Hippocampal formation (tissue), 2 donors: ENCODE measurements around the gene KCNIP4.

Experiments used
- DNase-seq, 2 donors: peaks; one replicate each; lab custom pipeline; 2025; lab: John Stamatoyannopoulos, UW

The KCNIP4 gene

DNA sequence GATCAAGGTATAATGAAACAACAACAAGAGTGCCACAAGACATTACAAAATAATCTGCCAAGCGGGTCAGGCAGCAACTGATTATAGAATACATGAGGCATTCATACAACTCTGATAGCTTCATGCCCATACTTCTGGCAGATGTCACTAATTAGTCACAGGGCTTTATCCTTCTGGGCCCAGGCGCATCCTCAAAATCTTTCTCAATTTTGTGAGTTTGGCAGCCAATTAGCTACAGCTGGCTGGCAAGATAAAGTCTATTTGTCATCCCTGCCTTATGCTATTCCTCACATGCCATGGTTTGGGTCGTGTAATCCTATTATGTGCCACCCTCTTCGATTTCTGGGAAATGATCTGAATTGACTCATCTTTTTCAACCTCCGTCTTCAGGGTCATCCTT lies 994.0 kb downstream of the KCNIP4 start:
- DNase-seq = peak in 1 of 2 donors; percentile 5

- no peak for DNase-seq
Measured at GRCh38 chr4:20944961-20945360, 1003.6 kb downstream of the KCNIP4 start.

GRCh38 chr4:20944451-20944850 lies 1004.1 kb downstream of the KCNIP4 start:
- DNase-seq = no peak

- no peak for DNase-seq
Measured at GRCh38 chr4:20938204-20938603, 1010.4 kb downstream of the KCNIP4 start.

- no peak for DNase-seq
Measured at GRCh38 chr4:20926529-20926928, 1022.0 kb downstream of the KCNIP4 start.

- DNase-seq = no peak
Measured at GRCh38 chr4:20925176-20925575, 1023.4 kb downstream of the KCNIP4 start.

DNA sequence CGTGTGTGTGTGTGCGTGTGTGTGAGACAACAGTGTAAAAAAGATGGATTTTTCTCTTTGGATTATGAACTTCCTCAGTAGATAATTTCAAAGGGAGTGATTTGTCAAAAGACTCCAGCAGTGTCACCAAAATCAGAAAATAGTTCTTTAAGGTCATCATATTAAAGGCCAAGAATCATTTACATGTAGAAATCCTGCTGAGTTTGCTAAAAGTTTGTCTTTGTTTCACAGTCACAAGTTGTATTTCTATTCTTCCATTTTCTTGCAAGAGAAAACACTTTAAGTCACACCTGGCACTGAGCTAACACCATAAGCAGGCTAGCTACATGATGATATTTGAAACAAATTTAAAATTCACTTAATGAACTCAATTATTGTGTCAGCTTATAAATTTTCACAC lies 1025.6 kb downstream of the KCNIP4 start:
- DNase-seq = no peak

- no peak for DNase-seq
Measured at GRCh38 chr4:20916106-20916505, 1032.5 kb downstream of the KCNIP4 start.

DNA sequence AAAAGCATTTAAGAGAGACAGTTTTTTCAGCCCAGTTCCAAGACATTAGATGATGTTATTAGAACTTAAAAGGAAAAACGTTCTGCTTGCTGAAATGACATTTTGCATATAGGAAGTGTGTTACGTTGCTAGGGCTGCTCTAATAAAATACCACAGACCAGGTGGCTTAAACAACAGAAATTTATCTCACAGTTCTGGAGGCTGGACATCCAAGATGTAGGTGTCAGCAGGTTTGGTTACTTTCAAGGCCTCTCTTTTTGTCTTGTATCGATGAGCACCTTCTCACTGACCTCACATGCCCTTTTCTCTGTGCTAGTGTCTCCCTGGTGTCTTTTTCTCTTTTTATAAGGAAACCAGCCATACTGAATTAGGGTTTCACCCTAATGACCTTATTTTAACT lies 1043.6 kb downstream of the KCNIP4 start:
- no peak for DNase-seq

DNA sequence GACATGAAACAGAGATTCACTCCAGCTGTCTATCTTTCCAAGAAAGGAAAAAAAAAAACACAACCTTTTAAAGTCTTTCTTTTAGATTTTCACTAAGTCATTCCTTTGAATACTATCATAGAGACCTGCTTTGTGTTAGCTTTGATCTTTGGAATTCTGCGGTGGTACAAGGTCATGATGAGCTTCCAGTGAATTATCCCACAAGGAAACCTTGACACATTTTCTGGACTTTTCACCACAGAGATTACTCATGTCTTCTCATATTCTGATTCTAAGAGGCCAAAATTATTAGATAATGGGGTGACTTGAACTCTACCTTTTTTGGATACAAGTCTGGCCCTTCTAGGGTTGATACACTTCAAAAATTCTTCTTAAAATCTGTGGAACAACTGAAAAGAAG lies 1046.7 kb downstream of the KCNIP4 start:
- DNase-seq = no peak

DNA sequence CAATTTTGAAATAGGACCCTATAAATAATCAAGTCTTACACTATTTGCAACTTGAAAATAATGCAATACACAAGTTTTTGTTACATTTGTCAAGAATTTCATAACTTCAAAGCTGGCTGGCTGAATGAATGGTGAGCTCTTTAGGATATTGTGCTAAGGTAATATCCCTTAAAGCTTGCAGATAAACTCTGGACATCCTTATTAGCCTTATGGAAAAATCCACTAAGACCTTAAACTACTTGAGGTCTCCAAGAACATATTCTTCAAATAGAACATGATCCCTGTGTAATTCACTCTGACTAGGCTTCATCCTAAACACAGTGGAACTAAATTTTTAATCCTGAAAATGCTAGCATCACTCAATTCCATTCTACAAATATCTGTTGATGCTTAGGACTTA lies 1049.0 kb downstream of the KCNIP4 start:
- DNase-seq = no peak

GRCh38 chr4:20895988-20896387 lies 1052.6 kb downstream of the KCNIP4 start:
- no peak for DNase-seq

- DNase-seq = no peak
Measured at GRCh38 chr4:20895208-20895607, 1053.4 kb downstream of the KCNIP4 start.

DNA sequence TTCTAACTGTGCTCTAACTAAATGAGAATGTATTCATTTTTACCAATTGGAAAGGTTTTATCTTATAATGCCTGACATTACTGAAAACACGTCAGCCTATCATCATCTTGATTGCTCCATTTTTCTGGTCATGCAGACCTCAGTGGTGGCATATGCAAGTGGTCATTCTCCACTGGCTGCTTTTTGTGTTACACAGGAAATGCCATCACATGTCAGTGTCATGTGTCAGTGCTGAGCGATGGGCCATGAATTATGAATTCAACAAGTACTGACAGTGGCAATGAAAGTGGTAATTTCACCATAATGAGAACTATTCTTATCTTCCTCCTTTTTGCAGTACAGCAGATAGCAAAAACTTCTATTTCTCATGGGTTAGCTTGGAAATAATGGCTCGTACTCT lies 1057.8 kb downstream of the KCNIP4 start:
- DNase-seq = no peak

DNA sequence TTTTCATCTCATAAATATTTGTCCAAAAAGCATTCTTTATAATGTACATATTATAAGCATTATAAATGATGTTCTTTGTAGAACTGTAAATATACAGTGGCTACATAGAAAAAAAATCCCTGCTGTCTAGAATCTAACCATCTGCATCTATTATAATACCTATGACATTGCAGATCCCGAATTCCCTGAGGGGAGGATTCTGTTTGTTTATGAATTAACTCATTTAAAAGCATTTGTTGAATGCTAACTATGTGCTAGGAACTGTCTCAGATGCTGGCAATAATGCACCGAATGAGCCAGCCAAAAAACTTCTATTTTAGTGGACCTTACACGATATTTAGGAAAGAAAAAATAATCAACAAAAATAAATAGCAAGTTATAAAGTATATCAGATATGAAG lies 1058.7 kb downstream of the KCNIP4 start:
- no peak for DNase-seq

DNA sequence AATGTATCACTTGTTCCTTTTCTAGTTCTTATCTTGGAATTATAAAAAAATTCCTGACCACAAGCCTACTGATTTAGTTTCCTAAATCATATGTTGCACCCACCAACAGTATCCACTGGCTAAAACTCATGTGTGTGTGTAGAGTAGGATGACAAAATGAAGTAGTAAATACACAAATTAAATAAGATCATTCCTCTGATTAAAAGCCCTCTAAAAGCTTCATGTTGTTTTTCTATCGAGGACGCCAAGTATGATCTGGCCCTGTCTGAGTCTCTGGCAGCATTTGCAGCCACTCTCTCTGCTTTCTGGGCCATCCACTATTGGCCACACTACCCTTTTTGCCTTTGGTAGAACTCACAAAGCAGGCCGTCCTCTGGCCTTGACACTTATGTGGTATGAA lies 1064.9 kb downstream of the KCNIP4 start:
- DNase-seq = no peak

- no peak for DNase-seq
Measured at GRCh38 chr4:20883231-20883630, 1065.3 kb downstream of the KCNIP4 start.

DNA sequence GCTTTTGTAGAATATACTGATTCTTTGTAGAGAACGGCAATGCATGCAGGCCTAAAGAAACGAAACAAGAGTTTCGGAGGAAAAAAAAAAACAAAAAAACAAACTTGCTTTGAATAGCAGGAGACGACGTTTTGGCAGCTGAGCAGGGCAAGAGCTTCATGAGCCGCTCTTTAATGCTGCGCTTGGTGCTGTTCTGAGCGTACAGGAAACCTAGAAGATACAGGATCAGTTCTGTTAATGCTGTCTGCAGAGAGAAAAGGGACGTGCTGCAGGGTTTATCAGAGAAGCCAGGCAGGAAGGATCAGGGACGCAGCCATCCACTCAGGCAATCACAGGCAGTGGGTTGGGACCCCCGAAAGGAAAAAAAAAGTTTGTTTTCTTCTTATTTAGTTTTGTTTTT lies 1066.1 kb downstream of the KCNIP4 start:
- DNase-seq = no peak

- no peak for DNase-seq
Measured at GRCh38 chr4:20881658-20882057, 1066.9 kb downstream of the KCNIP4 start.

DNA sequence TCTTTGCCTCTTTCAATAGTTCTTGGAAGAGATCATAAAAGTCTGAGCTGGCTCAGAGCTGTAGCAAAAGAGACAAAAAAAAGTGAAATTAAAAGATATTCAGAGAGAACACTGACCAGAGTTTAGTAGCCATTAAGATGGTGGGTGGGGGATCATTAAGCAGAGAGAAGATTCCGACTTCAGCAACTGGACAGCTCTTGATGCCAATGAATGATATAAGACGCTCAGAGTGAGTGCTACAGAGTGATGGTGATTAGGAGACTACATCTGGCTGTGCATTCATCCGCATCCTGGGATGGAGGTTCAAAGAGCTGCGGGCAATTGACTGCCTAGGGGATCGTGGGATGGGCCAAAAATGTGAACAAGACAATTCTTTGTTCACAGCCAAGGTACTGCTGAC lies 1069.8 kb downstream of the KCNIP4 start:
- DNase-seq = no peak

- no peak for DNase-seq
Measured at GRCh38 chr4:20870436-20870835, 1078.1 kb downstream of the KCNIP4 start.

- no peak for DNase-seq
Measured at GRCh38 chr4:20868108-20868507, 1080.5 kb downstream of the KCNIP4 start.

DNA sequence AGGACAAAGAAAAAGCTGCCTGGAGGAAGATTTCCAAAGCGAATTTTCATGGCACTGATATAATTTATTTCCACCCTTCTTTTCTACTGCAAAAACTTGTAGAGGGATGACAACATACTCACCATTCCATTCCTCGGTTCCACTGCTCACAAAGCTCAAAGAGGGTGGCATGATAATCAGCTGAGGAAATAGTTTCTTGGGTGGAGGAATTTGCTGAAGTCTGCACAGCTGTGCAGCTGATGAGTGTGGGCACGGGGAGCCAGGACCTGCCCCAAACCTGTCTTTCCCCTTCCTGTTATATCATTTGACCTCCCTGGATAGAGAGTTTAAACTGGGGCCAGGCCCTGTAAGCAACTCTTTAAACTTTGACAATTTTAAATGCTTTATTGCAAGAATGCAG lies 1087.7 kb downstream of the KCNIP4 start:
- DNase-seq = no peak

DNA sequence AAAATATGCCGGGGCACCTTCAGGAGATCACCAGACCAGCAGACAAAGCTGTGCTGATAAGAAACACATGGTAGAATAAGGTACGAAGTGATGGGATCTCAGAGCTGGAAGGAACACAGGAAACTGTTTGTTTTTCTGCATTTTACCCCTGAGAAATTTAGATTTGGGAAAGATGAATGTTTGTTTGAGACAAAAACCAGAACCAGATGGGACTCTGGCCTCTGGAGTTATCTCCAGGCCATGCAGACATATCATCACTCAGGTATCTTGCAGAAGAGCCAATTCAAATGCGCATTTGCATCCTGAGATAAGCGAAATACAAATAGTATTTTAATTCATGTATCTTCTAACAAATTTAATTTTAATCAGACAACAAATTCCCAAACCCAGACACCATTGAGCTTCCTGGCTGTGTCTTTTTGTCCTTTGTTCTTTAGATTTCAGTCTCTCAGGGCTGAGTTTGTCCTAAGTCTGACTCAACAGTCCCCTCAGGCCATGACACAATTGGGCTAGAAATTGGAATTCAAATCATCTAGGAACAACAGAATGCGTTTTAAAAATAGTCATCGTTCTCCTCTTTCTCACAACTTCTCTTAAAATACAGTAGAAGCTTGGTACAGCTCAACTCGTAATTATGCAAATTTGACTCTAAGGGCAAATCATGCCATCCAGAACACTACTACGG lies 1089.3 kb downstream of the KCNIP4 start:
- DNase-seq = no peak
